Measurements from ENCODE around the gene RPLP1. TPM values are rescaled to one million over a fixed set of nuclear protein-coding genes. Genes with fewer than 3 reads are reported as not detected.
A peak's percentile ranks its signal among the peaks of the same experiment; 100 is the strongest.

Gene RPLP1
- total and polyA plus RNA-seq, 2 of the 8 experiments (the other 6 are each of a cell fraction or from before 2014, with no cell fraction given): 2,089 to 4,387 TPM

GRCh38 chr15:69498987-69499386, 46.4 kb downstream of the RPLP1 start:
- H3K23ac ChIP-seq (ENCODE audit: insufficient read length): no peak overlapping the region
- H2BK12ac ChIP-seq (ENCODE audit: low read depth, low read length): no peak overlapping the region
- H2BK20ac ChIP-seq (ENCODE audit: low read length): no peak overlapping the region
- H3K4ac ChIP-seq (replicated peaks; ENCODE audit: insufficient read length, low read depth, low read length): no peak overlapping the region
- DNase-seq (ENCODE audit: low read depth in 1 of 2, low spot score in 2 of 2): peak in 1 of 2 experiments; percentile 23
- no peak overlapping the region for H2AK5ac ChIP-seq (ENCODE audit: low read depth, low read length)
- H3K4me2 ChIP-seq (ENCODE audit: insufficient read depth in 1 of 2, low read depth in 2 of 2, low read length in 2 of 2): no peak overlapping the region
- no peaks in the 10 kb centered on the region for H3K79me2 ChIP-seq (ENCODE audit: control insufficient read depth in 1 of 2, insufficient read depth in 2 of 2, low read length in 2 of 2)
- 95% methylated on average over 6 of the region's 6 CpGs; no CpG with 5 or more reads in 1 of the 2 experiments for WGBS, 2 experiments (ENCODE audit: extremely low coverage in 1 of 2, insufficient coverage in 1 of 2, insufficient read length in 1 of 2, insufficient replicate concordance in 2 of 2, low coverage in 1 of 2, low lambda C conversion rate in 2 of 2, missing lambda C conversion rate in 1 of 2)
- no peaks in the 10 kb centered on the region for H3K79me1 ChIP-seq (ENCODE audit: low read depth, low read length)
- H2BK5ac ChIP-seq (ENCODE audit: low read depth, low read length): no peak overlapping the region
- H3K23me2 ChIP-seq (ENCODE audit: low read depth, low read length): no peaks in the 10 kb centered on the region
- H3K14ac ChIP-seq (ENCODE audit: insufficient read length): no peak overlapping the region
- no peak overlapping the region for H3K9ac ChIP-seq (replicated peaks in 1 of 4; ENCODE audit: extremely low read depth in 1 of 4, low read depth in 3 of 4, low read length in 3 of 4)
- H4K5ac ChIP-seq (ENCODE audit: insufficient read length, low read depth, low read length): no peak overlapping the region
- no peaks in the 10 kb centered on the region for H3K27me3 ChIP-seq (replicated peaks in 1 of 4; ENCODE audit: control insufficient read depth in 3 of 4, extremely low read depth in 1 of 4, insufficient read depth in 3 of 4, low read length in 3 of 4)
- H2BK120ac ChIP-seq (replicated peaks; ENCODE audit: low read depth, low read length): no peak overlapping the region
- no peaks in the 10 kb centered on the region for H3K36me3 ChIP-seq (ENCODE audit: control insufficient read depth in 2 of 4, insufficient read depth in 4 of 4, low read length in 3 of 4)
- ChIA-PET CTCF (ENCODE audit: partially characterized antibody) (interaction anchor here (0.8 to 7.1 kb wide), 4 partner anchors 21 to 1013 kb away, joined by 4 to 49 read pairs (median 5); no protein-coding TSS in a partner anchor), POLR2A (ENCODE audit: partially characterized antibody) (no interaction called here)
- no peak overlapping the region for H2BK15ac ChIP-seq (ENCODE audit: low read length)
- peaks cover 0 to 2% of the 10 kb centered on the region in 2 experiments for H4K20me1 ChIP-seq (replicated peaks in 1 of 2; ENCODE audit: control insufficient read depth in 1 of 2, insufficient read depth in 2 of 2, low read length in 2 of 2)
- H3K27ac ChIP-seq (ENCODE audit: low read depth, low read length): no peak overlapping the region
- no peak overlapping the region for H2AFZ ChIP-seq (ENCODE audit: low read length)
- H3K9me3 ChIP-seq (ENCODE audit: insufficient read depth in 2 of 2, low read depth in 1 of 2, low read length in 1 of 2): no peaks in the 10 kb centered on the region
- FAIRE-seq: no peak
- no peak overlapping the region for H4K91ac ChIP-seq (replicated peaks; ENCODE audit: insufficient read length, low read length)
- H3K4me1 ChIP-seq (replicated peaks in 1 of 4; ENCODE audit: control insufficient read depth in 3 of 4, insufficient read depth in 4 of 4, low read length in 3 of 4): peaks cover 0 to 4% (median 3%) of the 10 kb centered on the region in 4 experiments; a peak in 5 of 7 replicates
- H3K4me3 ChIP-seq (ENCODE audit: extremely low read depth in 1 of 4, insufficient read depth in 2 of 4, low read depth in 3 of 4, low read length in 4 of 4): no peak overlapping the region
- no peak overlapping the region for H3K18ac ChIP-seq (ENCODE audit: extremely low read depth, low read length)
- H3K56ac ChIP-seq (replicated peaks; ENCODE audit: insufficient read length, low read depth, low read length): no peak overlapping the region
- H4K8ac ChIP-seq (ENCODE audit: extremely low read depth, insufficient read depth, low read length): no peak overlapping the region
- no peak for TF ChIP-seq CBX5 (IDR thresholded peaks at IDR 0.05; ENCODE audit: low read depth, low read length)

Data from H1 (cell line).